Activated gamma-delta T cell treated with anti-CD3 and anti-CD28 coated beads, Interleukin-2, amount 50 U/mL, for 16 hours (primary cell): ENCODE measurements around the gene ABCA1.
"Not testable (repeated sequence)": the region's sequence is repeated elsewhere in the genome, so short reads cannot be mapped to it uniquely, and the experiment has no call there.

ENCODE experiments used
- DNase-seq: peaks from one replicate; pipeline ENCODE4 v3.0.0-alpha.2; 2020; ENCODE audit warnings: low read depth

The ABCA1 gene

DNA sequence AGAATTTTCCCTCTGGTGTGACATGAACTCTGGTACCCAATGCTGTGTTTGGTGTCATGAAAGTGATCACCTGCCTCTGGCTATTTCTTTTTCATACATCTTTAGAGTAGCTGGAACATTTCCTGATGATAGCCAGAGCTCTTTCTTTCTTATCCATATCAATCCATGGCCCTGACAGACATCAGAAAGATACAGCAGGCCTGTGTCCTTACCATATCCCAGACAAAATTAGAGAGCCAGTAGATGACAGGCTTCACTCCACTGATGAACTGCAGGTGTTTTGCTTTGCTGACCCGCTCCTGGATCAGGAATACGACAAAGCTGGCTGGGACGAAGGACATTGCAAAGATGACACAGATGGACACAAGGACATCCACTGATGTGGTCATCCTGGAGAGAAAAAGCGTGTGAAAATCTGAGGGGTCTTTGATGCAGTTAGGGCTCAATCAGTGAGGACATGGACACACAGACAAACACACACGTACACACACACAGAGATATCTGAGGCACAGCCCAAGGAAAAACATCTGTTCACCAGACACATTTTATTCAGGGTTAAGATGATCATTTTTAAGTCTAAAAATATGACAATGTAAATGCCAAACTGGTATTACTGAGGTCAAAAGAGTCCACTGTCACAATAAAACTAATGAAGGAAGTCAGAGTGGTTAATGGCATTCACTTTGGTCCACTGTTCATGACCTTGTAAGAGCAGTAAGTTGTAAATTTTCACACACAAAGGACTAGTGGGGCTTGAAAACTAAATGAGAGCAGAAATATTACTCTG is 129.6 kb downstream of the ABCA1 start:
- DNase-seq = no peak

DNA sequence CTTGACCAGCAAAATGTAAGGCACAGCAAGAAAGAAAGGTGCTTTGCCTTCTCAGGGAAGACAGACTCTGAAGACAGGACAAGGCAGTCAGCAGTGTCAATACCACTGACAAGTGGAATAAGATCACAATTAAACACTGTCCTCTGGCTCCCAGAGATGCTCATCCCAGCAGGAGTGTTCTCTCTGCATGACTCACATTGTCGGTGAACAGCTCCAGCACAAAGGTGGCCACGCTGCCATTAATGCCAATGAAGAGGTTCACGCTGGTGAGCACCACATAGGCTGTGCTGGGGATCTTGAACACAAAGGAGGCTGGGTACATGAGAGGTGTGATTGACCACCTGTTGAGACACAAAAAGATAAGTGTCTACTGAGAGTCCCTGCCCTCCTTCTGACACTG is 132.1 kb downstream of the ABCA1 start:
- DNase-seq = no peak

DNA sequence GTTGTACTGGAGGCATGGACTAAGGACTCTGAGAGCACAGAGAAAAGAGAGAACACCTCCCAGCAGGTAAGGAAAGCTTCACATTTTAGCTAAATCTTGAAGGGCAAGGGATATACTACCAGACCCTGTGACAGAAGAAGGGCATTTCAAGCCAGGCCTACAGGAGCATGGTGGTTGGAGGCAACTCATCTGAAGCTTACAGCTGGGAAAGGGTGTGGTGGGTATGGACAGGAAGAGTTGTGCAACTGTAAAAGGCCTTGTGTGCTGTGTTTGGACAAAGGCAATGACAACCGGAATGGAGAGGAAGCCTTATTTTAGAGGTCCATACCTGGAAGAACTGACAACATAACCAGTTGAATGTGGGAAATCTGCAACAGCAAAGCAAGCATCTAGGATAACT is 132.9 kb downstream of the ABCA1 start:
- no peak for DNase-seq

DNA sequence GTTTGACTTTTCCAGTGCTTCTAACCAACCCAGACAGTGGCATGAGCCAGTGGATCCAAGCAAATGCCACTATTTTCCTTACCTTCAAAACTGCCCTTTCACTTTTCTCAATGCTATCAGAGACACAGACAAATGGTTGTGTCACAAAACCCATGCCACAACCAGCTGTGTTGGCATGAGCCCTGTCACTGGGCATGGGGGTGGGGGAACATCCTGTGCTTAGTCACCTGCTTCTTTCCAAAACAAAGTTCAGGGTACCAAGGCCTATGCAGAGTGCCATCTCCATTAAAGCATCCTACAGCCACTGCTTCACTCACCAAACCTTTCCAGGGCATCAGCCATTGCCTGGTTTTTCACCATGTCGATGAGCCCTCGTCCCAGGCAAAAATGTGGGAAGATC is 133.9 kb downstream of the ABCA1 start:
- no peak for DNase-seq

DNA sequence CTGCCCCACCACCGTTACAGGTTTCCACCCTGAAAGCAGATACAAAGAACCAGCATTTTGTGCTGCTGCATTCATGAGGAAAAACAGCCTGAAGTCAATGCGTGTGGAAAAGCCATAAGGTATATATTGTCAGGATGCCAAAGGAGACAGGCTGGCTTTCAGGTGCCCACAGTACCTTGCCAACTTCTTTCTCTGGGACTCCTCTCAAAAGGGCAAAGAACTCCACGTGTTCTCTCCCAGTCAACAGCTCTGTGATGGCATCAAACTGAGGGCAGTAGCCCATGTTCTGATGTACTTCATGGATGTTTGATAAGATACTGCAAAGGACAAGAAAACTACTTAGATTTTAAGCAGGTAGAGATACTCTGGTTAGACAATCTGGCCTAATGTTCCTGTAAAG is 139.7 kb downstream of the ABCA1 start:
- no peak for DNase-seq

DNA sequence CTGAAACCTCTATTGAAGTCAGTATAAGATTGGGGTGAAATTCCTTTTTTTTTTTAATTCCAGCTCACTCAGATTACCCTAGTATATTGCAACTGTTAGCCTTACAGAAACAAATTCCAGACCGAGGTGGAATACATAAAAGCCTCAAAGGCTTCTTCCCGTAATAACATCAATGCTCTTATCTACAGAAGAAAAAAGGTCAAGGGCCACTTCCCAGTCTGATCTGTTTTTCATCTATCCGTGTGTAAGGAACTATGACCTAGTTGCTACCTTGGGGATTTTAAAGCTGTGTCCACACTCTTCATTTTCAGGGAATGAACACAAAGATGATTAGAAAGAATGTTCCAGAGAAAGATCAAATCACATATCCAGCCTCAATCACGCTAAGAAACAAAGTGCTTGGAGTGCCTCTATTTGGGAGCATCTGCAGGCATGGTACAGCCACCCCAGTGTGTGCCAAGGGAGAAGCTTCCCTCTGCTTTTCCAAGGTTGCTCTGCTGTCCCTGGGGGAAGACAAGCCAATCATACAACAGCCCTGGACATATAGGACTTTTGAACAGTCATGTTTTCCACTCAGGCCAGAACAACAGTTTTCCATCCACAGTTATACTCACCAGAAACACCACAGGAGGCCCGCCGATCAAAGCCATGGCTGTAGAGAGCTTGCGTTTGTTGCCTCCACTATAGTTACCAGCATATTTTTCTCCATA is 140.5 kb downstream of the ABCA1 start:
- DNase-seq = no peak

DNA sequence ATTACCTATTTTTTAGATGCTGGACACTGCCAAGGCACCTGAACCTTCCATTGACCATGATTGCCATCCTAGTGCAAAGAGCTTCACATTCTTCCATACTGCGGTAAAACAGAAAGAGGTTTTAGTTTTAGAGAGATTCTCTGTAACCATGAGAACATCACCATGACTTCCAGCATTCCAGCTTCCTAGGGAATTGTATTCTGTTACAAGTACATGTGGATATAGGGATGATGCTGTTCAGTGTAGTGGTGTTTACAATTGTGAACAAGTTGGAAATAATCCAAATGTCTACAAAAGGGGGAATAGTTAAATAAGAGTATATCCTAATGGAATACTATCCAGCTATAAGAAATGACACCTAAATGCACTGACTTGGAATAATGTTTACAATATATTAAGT is 141.7 kb downstream of the ABCA1 start:
- DNase-seq = no peak

DNA sequence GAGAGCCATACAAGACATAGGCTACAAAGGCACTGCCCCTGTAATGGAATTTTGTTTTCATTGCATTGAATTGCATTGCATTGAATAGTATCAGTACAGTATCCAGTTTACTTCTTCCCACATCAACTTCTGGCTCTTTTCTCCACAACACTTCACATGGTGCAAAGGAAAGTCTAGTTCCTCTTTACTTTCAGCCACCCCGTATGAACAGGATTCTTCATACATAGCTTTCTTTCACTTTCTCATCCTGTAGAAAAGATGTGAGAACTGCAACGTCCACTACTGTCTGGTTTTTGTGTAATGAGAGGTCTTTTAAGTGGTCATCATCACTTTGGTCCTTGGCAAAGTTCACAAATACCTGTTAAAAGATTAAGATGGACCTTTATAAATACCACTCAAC is 143.9 kb downstream of the ABCA1 start:
- DNase-seq = no peak

DNA sequence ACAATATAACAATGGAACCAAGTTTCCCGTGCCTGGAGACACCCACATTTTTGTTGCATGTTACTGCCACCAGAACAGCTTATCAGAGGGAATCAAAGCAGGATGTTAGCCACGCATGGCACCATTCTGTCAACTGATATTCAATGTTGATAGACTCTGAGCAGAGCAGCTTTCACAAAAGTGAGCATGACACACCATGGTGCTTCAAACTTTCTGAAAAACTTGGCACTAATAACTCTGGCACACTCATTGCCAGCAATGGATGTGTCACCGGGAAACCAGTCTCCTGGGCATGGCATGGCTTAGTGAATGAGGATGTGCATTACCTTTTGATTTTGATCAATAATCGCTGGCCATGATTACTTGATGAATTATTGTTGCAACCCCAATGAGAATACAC is 144.4 kb downstream of the ABCA1 start:
- DNase-seq = no peak

DNA sequence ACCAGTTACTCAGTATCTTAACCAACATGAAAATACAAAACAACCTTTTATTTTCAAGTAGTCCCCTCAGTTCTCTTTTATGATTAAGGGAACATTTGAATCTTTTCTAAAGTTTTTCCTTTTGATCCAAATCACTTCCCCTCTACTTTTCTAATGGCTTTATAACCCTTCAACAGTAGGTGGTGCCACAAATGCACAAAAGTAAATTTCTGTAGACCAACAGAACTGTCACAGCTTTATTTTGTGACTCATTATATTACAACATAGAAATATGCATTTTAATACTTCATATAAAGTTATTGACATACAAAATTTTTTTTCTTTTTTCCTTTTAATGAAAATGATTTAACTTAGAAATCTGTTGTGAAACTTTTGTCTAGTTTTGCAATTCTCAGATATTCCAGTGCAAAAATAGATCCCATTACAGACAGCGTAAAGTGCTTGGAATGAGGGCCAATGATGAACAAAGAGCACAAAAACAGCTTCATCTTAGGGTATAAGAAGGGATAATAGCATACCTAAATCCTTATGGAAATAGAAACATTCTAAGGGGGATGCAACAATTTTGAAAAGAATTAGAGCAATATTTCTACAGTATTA is 147.1 kb downstream of the ABCA1 start:
- DNase-seq = no peak

DNA sequence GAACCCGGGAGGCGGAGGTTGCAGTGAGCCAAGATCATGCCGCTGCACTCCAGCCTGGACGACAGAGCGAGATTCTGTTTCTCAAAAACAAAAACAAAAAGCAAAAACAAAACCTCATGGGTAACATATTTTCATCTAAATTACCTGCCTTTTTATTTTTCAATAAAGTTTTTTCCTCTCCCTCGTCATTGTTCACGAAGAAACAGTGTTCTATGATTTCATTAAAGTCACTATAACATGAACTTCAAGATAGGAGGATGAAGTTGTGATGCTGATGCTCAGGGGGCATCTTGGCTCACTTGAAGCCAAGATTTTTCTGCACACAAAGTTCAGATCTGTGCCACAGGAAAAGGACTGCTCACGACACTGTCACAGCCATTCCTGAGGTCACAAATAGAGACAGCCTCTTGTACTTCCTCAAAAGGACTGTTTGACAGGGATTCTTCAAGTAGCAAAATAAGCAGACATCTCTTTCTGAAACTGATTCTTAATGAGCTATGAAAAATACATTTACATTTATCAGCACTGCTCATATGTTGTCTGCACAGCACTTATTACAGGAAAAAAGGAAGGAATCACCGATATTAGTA is 147.9 kb downstream of the ABCA1 start:
- DNase-seq = no peak

DNA sequence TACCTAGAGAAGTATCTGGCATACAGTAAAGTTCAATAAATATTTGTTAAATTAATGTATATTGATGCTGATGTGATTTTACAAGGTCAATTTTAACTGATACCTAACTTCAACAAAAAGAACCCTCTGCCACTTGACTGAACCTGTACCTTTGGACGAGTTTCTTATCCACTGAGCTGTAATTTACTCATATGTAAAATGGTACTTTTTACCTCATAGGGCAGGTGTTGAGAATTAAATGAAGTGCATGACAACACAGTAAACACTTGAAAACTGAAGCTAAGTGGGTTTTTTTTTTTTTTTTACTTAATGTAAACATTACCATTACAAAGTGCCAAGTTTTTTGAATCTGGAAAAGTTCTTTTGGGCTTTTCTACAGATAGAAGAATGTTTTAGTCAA is 148.6 kb downstream of the ABCA1 start:
- no peak for DNase-seq

DNA sequence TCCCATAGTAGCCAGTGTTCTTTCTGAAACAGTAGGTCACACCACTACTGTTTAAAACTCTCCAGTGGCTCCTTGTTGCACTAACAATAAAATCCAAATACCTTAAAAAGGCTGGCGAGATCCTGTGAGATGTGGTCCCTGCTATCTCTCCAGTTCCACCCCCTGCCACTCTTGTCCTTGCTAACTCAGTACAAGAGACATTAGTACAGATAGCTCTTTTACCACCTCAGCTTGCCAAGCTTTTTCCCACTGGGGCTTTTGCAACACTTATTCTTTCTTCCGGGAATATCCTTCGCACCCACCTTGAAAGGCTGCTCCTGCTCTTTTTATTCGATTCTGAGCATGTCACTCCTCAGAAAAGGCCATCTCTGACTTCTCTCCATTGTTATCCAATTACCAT is 149.2 kb downstream of the ABCA1 start:
- no peak for DNase-seq

DNA sequence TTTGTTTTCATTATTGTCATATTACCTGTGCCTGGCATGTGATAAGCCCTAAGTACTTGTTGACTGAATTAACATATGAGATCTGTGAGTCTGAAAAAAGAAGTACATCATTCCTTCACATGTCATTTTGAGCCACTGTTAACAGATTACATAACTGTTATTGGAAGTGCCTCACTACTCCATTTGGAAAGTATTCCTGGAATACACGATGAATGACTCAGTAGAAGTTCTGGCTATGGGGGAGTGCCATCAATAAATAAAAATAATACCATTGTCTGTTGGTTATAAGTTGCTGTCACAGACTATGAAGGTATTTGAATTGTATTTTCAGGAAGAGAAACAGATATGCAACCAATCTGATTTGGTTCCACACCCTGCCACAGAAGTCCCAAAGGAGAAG is 151.2 kb downstream of the ABCA1 start:
- DNase-seq = no peak

DNA sequence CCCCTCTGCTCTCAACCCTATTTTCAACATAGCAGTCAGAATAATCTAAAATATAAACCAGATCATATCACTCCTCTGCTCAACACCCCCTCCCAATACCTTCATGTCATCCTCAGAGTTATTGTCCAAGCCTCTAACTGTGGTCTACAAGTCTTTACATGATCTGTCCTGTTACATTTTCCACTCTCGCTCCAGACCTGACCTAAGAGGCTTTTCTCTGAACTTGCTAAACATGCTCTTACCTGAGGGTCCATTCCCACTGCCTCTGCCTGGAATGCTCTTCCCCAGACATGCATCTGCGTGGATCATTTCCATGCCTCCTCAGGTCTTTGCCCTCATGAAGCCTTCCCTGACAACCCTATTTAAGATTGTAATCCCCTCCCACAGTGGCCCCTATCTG is 152.0 kb downstream of the ABCA1 start:
- no peak for DNase-seq

DNA sequence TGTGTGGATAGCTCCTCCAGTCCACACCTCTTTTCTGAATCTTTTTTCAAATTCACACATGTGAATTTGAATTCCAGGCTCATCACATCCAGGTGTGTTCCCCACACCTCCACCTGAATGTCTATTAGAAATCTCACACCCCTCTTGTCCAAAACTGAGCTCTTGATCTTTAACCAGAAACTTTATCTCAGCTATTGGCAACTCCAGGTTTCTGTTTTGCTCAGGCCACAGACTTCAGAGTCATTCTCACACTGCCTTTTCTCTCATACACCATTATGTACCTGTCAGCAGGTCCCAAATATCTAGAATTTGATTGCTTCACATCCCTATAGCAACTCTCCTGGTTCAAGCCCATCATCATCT is 152.4 kb downstream of the ABCA1 start:
- DNase-seq = no peak

DNA sequence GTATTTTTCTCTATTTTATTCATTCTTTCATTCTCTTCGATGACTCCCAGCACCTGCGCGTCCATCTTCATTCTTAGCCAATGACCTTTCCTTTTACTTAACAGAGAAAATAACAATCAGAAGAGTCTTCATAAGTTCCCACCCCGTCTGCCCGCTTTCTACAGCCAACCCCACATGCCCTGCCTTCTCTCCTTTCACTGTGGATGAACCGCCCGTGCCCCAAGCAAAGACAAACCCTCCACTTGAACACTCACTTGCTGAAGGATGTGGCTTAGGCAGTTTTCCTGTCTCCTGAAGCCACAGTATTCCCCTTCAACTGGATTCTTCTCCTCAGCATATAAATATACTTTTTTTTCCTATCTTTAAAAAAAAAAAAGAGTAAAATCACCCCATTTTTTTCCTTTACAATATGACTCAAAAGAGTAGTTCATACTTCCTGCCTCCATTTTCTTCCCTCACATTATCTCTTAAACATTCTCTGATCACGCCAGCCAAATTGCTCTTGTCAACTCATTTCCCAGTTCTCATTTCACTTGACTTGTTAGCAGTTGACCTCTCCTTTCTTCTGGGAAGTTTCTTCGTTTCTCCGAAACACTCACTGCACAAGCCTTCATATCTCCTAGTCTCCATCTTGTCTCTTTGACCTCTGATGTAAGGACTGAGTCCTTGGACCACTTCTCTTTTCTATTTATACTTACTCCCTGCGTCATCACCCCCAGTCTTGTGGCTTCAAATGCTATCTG is 153.0 kb downstream of the ABCA1 start:
- no peak for DNase-seq

DNA sequence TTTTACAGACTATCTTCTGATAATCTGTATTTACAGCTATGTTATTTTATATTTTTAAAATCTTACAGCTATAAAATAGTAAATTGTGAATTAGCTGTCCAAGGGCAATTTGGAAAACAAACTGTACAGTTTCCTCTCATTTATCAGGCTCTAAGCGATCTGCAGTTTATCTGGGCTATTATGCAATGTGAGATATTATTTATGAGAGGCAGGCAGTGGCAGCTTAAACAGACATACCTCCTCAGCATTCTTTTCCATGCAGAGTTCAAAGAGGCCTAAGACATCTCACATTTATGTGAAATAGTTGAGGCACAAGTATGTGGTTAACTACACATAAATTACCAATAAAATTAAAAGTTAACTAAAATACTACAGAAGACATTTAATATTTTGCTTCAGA is 153.8 kb downstream of the ABCA1 start:
- no peak for DNase-seq

DNA sequence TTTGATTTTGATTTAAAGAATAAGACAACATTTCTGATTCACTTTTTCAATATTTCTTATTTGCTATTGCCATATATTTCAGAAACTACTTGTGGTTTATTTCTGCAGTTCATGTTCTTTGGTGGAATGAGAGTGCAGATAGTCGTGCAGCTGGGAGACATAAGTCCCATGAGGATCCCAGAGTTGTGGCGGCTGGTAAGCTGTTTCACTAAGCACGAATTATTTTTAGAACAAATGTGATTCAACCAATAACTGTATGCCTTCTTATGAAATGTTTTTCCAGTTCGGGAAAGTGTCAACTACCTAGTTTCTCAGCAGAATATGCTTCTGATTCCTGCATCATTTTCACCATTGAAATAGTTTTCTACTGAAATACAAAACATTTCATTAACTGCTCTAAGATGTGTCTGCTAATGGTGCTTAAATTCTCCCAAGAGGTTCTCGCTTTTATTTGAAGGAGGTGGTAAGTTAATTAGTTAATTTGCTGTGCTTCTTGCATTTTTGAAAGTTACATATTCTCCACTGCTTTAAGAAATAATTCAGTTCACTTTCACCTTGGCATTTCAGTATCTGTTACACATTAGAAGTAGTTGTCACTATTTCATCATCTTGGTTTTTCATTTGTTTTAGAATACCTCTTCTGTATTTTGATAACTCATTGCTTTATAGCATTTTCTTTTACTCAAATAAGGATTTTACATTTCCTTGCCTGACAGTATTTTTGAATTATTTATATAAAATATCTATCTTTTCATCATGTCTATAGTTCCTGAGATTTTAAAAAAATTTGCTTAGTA is 155.0 kb downstream of the ABCA1 start:
- DNase-seq = no peak

DNA sequence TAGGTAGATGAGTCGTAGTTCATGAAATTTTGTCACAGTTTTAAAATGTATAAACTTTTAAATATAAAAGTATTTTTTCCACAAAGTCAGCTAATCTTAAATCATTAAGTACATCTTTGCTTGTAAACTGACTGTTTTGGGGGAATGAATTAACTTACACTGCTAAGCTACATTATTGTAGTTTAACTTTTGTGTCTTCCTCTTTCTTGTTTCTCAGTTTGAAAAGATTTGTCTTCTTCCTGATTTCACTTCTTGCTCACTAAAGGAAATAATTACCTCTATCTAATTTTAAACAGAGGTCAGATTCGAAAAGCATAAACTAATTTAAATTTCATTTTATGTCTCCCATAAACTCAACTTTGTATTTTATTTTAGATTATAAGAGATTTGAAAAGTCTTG is 158.3 kb downstream of the ABCA1 start:
- DNase-seq = no peak

DNA sequence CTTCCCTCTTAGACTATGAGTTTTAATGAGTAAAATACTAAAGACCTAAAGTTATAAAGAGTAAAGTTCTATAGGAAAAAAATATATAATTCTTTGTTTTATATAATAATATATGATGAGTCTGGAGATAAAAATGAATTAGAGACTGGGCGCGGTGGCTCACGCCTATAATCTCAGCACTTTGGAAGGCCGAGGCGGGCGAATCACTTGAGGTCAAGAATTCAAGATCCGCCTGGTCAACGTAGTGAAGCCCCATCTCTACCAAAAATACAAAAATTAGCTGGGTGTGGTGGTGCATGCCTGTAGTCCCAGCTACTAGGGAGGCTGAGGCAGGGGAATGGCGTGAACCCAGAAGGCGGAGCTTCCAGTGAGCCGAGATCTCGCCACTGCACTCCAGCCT is 158.9 kb downstream of the ABCA1 start:
- DNase-seq = not testable (repeated sequence)

DNA sequence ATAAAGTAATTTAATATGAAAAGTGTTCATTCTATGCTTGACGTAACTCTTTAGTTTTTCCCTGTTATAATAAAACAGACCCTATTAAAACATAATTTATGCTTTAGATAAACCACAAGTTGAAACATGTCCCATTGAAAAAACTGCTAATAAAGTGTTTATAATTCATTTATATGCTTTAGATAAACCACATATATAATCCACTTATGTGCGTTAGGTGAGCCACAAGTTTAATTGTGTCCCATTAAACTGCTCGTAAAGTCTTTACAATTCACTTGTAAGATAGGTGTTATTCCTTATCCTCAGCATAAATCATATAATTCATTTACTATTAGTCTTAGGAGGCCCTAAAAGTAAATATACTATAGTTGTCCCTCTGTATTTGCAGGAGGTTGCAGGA is 160.4 kb downstream of the ABCA1 start:
- DNase-seq = no peak
